HEK293 (cell line): ENCODE results near the gene LRP6.
"Not testable (repeated sequence)": the region's sequence is repeated elsewhere in the genome, so short reads cannot be mapped to it uniquely, and the experiment has no call there.

ENCODE experiments used
- SP2 ChIP-seq: fragments of 450-650 bp; formaldehyde crosslinking; IDR thresholded peaks from 2 replicates; pipeline ENCODE4 v1.5.1; 2016; ENCODE audit warnings: missing biosample characterization, missing genetic modification characterization
- TCF7L2 ChIP-seq: IDR thresholded peaks from 2 replicates; pipeline ENCODE4 v1.6.1; 2011; ENCODE audit warnings: low read depth, mild to moderate bottlenecking, inconsistent platforms, low read length, moderate library complexity, borderline replicate concordance
- YY1 ChIP-seq: fragments of 450-650 bp; formaldehyde crosslinking; IDR thresholded peaks from 2 replicates; pipeline ENCODE4 v1.5.1; 2018; ENCODE audit warnings: missing biosample characterization, missing genetic modification characterization
- ZNF24 ChIP-seq: fragments of 450-650 bp; formaldehyde crosslinking; IDR thresholded peaks from 2 replicates; pipeline ENCODE4 v1.5.1; 2016; ENCODE audit warnings: missing biosample characterization, missing genetic modification characterization
- ZNF311 ChIP-seq: fragments of 450-650 bp; formaldehyde crosslinking; IDR thresholded peaks from 2 replicates; pipeline ENCODE4 v1.5.1; 2017; ENCODE audit warnings: missing biosample characterization, missing genetic modification characterization, borderline replicate concordance
- ZNF404 ChIP-seq: fragments of 450-650 bp; formaldehyde crosslinking; IDR thresholded peaks from 2 replicates; pipeline ENCODE4 v1.5.1; 2017; ENCODE audit warnings: missing biosample characterization, missing genetic modification characterization
- TF ChIP-seq, protein P1 (sequence below): fragments of 450-650 bp; formaldehyde crosslinking; IDR thresholded peaks from 2 replicates; pipeline ENCODE4 v1.5.1; 2016; ENCODE audit warnings: missing biosample characterization, missing genetic modification characterization
- TF ChIP-seq, protein P2 (sequence below): fragments of 450-650 bp; formaldehyde crosslinking; IDR thresholded peaks from 2 replicates; pipeline ENCODE4 v1.5.1; 2016; ENCODE audit warnings: missing biosample characterization, missing genetic modification characterization
- TF ChIP-seq, protein P3 (sequence below): fragments of 450-650 bp; formaldehyde crosslinking; IDR thresholded peaks from 2 replicates; pipeline ENCODE4 v1.5.1; 2016; ENCODE audit warnings: missing biosample characterization, missing genetic modification characterization
- TF ChIP-seq, protein P4 (sequence below): fragments of 450-650 bp; formaldehyde crosslinking; IDR thresholded peaks from 2 replicates; pipeline ENCODE4 v1.5.1; 2016; ENCODE audit warnings: missing biosample characterization, missing genetic modification characterization
- TF ChIP-seq, protein P5 (sequence below): fragments of 450-650 bp; formaldehyde crosslinking; IDR thresholded peaks from 2 replicates; pipeline ENCODE4 v1.5.1; 2016; ENCODE audit warnings: missing biosample characterization, missing genetic modification characterization
- TF ChIP-seq, protein P6 (sequence below): fragments of 450-650 bp; formaldehyde crosslinking; IDR thresholded peaks from 2 replicates; pipeline ENCODE4 v1.5.1; 2016; ENCODE audit warnings: missing biosample characterization, missing genetic modification characterization

DNA sequence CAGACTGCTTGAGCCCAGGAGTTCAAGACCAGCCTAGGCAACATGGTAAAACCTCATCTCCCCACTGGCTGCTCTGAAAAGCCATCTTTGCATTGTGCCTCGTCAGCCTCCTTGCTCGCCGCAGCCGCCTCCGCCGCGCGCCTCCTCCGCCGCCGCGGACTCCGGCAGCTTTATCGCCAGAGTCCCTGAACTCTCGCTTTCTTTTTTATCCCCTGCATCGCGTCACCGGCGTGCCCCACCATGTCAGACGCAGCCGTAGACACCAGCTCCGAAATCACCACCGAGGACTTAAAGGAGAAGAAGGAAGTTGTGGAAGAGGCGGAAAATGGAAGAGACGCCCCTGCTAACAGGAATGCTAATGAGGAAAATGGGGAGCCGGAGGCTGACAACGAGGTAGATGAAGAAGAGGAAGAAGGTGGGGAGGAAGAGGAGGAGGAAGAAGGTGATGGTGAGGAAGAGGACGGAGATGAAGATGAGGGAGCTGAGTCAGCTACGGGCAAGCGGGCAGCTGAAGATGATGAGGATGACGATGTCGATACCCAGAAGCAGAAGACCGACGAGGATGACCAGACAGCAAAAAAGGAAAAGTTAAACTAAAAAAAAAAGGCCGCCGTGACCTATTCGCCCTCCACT, 155.8 kb downstream of the LRP6 start:
- not testable (repeated sequence) for TF ChIP-seq ZNF24 (tag by site-specific recombination); ZNF404 (tag by site-specific recombination); TCF7L2; SP2 (tag by site-specific recombination); YY1 (tag by site-specific recombination); ZNF311
- TF ChIP-seq, protein P1, sequence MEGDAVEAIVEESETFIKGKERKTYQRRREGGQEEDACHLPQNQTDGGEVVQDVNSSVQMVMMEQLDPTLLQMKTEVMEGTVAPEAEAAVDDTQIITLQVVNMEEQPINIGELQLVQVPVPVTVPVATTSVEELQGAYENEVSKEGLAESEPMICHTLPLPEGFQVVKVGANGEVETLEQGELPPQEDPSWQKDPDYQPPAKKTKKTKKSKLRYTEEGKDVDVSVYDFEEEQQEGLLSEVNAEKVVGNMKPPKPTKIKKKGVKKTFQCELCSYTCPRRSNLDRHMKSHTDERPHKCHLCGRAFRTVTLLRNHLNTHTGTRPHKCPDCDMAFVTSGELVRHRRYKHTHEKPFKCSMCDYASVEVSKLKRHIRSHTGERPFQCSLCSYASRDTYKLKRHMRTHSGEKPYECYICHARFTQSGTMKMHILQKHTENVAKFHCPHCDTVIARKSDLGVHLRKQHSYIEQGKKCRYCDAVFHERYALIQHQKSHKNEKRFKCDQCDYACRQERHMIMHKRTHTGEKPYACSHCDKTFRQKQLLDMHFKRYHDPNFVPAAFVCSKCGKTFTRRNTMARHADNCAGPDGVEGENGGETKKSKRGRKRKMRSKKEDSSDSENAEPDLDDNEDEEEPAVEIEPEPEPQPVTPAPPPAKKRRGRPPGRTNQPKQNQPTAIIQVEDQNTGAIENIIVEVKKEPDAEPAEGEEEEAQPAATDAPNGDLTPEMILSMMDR (tag by site-specific recombination): not testable (repeated sequence)
- TF ChIP-seq, protein P2, sequence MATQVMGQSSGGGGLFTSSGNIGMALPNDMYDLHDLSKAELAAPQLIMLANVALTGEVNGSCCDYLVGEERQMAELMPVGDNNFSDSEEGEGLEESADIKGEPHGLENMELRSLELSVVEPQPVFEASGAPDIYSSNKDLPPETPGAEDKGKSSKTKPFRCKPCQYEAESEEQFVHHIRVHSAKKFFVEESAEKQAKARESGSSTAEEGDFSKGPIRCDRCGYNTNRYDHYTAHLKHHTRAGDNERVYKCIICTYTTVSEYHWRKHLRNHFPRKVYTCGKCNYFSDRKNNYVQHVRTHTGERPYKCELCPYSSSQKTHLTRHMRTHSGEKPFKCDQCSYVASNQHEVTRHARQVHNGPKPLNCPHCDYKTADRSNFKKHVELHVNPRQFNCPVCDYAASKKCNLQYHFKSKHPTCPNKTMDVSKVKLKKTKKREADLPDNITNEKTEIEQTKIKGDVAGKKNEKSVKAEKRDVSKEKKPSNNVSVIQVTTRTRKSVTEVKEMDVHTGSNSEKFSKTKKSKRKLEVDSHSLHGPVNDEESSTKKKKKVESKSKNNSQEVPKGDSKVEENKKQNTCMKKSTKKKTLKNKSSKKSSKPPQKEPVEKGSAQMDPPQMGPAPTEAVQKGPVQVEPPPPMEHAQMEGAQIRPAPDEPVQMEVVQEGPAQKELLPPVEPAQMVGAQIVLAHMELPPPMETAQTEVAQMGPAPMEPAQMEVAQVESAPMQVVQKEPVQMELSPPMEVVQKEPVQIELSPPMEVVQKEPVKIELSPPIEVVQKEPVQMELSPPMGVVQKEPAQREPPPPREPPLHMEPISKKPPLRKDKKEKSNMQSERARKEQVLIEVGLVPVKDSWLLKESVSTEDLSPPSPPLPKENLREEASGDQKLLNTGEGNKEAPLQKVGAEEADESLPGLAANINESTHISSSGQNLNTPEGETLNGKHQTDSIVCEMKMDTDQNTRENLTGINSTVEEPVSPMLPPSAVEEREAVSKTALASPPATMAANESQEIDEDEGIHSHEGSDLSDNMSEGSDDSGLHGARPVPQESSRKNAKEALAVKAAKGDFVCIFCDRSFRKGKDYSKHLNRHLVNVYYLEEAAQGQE (tag by site-specific recombination): not testable (repeated sequence)
- TF ChIP-seq, protein P3, sequence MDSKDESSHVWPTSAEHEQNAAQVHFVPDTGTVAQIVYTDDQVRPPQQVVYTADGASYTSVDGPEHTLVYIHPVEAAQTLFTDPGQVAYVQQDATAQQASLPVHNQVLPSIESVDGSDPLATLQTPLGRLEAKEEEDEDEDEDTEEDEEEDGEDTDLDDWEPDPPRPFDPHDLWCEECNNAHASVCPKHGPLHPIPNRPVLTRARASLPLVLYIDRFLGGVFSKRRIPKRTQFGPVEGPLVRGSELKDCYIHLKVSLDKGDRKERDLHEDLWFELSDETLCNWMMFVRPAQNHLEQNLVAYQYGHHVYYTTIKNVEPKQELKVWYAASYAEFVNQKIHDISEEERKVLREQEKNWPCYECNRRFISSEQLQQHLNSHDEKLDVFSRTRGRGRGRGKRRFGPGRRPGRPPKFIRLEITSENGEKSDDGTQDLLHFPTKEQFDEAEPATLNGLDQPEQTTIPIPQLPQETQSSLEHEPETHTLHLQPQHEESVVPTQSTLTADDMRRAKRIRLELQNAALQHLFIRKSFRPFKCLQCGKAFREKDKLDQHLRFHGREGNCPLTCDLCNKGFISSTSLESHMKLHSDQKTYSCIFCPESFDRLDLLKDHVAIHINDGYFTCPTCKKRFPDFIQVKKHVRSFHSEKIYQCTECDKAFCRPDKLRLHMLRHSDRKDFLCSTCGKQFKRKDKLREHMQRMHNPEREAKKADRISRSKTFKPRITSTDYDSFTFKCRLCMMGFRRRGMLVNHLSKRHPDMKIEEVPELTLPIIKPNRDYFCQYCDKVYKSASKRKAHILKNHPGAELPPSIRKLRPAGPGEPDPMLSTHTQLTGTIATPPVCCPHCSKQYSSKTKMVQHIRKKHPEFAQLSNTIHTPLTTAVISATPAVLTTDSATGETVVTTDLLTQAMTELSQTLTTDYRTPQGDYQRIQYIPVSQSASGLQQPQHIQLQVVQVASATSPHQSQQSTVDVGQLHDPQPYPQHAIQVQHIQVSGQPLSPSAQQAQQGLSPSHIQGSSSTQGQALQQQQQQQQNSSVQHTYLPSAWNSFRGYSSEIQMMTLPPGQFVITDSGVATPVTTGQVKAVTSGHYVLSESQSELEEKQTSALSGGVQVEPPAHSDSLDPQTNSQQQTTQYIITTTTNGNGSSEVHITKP (tag by site-specific recombination): not testable (repeated sequence)
- TF ChIP-seq, protein P4, sequence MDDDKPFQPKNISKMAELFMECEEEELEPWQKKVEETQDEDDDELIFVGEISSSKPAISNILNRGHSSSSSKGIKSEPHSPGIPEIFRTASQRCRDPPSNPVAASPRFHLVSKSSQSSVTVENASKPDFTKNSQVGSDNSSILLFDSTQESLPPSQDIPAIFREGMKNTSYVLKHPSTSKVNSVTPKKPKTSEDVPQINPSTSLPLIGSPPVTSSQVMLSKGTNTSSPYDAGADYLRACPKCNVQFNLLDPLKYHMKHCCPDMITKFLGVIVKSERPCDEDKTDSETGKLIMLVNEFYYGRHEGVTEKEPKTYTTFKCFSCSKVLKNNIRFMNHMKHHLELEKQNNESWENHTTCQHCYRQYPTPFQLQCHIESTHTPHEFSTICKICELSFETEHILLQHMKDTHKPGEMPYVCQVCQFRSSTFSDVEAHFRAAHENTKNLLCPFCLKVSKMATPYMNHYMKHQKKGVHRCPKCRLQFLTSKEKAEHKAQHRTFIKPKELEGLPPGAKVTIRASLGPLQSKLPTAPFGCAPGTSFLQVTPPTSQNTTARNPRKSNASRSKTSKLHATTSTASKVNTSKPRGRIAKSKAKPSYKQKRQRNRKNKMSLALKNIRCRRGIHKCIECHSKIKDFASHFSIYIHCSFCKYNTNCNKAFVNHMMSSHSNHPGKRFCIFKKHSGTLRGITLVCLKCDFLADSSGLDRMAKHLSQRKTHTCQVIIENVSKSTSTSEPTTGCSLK (tag by site-specific recombination): not testable (repeated sequence)
- TF ChIP-seq, protein P5, sequence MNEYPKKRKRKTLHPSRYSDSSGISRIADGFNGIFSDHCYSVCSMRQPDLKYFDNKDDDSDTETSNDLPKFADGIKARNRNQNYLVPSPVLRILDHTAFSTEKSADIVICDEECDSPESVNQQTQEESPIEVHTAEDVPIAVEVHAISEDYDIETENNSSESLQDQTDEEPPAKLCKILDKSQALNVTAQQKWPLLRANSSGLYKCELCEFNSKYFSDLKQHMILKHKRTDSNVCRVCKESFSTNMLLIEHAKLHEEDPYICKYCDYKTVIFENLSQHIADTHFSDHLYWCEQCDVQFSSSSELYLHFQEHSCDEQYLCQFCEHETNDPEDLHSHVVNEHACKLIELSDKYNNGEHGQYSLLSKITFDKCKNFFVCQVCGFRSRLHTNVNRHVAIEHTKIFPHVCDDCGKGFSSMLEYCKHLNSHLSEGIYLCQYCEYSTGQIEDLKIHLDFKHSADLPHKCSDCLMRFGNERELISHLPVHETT (tag by site-specific recombination): not testable (repeated sequence)
- TF ChIP-seq, protein P6, sequence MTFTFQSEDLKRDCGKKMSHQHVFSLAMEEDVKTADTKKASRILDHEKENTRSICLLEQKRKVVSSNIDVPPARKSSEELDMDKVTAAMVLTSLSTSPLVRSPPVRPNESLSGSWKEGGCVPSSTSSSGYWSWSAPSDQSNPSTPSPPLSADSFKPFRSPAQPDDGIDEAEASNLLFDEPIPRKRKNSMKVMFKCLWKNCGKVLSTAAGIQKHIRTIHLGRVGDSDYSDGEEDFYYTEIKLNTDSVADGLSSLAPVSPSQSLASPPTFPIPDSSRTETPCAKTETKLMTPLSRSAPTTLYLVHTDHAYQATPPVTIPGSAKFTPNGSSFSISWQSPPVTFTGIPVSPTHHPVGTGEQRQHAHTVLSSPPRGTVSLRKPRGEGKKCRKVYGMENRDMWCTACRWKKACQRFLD: not testable (repeated sequence)
